ENCODE results near the gene BIRC2.
"Not testable (repeated sequence)": the region's sequence is repeated elsewhere in the genome, so short reads cannot be mapped to it uniquely, and the experiment has no call there.

Gene BIRC2

GRCh38 chr11:102323542-102324251 is 23.3 kb upstream of the BIRC2 start:
- DNase-seq: no peak

GRCh38 chr11:102325088-102325487 is 21.9 kb upstream of the BIRC2 start:
- no peak for DNase-seq

GRCh38 chr11:102328748-102329147 is 18.3 kb upstream of the BIRC2 start:
- no peak for DNase-seq

- DNase-seq: no peak
These were observed 16.8 kb upstream of the BIRC2 start for GRCh38 chr11:102330231-102330630.

- no peak for DNase-seq
These were observed 15.7 kb upstream of the BIRC2 start for GRCh38 chr11:102331341-102331740.

- no peak for DNase-seq
These were observed 14.4 kb upstream of the BIRC2 start for GRCh38 chr11:102332611-102332994.

- no peak for DNase-seq
These were observed 8.5 kb upstream of the BIRC2 start for GRCh38 chr11:102338479-102339010.

- DNase-seq: not testable (repeated sequence)
These were observed 5.7 kb upstream of the BIRC2 start for GRCh38 chr11:102341311-102341710.

GRCh38 chr11:102341844-102342318 is 5.1 kb upstream of the BIRC2 start:
- DNase-seq: peak; percentile 81

- no peak for DNase-seq
These were observed 3.2 kb upstream of the BIRC2 start for GRCh38 chr11:102343809-102344208.

GRCh38 chr11:102345904-102346303 is 1.1 kb upstream of the BIRC2 start:
- peak; percentile 27 for DNase-seq

- DNase-seq: no peak
These were observed 612 bp upstream of the BIRC2 start for GRCh38 chr11:102346456-102346747.

GRCh38 chr11:102347462-102348370 is 702 bp downstream of the BIRC2 start:
- DNase-seq: peak; percentile 30

GRCh38 chr11:102357116-102357515 is 10.1 kb downstream of the BIRC2 start:
- DNase-seq: no peak

- no peak for DNase-seq
These were observed 12.4 kb downstream of the BIRC2 start for GRCh38 chr11:102359372-102359771.

GRCh38 chr11:102360681-102361080 is 13.7 kb downstream of the BIRC2 start:
- no peak for DNase-seq

GRCh38 chr11:102361086-102362031 is 14.3 kb downstream of the BIRC2 start:
- no peak for DNase-seq

- DNase-seq: no peak
These were observed 18.0 kb downstream of the BIRC2 start for GRCh38 chr11:102364991-102365390.

GRCh38 chr11:102367364-102367763 is 20.4 kb downstream of the BIRC2 start:
- DNase-seq: no peak

- DNase-seq: no peak
These were observed 21.5 kb downstream of the BIRC2 start for GRCh38 chr11:102368472-102368871.

GRCh38 chr11:102374633-102375424 is 27.8 kb downstream of the BIRC2 start:
- DNase-seq: not testable (repeated sequence)

Data from right hindlimb (tissue), 1 donor.